GM18498 (cell line): ENCODE data around the gene USP2.
"Not testable (repeated sequence)": the region's sequence is repeated elsewhere in the genome, so short reads cannot be mapped to it uniquely, and the experiment has no call there.

Source experiments
- ATAC-seq: cut with Tn5 transposase; IDR thresholded peaks from one replicate; pipeline ENCODE4 v1.9.1; 2021; ENCODE audit warnings: mild to moderate bottlenecking, moderate library complexity; ENCODE audit not compliant: unreplicated experiment

USP2 gene

DNA sequence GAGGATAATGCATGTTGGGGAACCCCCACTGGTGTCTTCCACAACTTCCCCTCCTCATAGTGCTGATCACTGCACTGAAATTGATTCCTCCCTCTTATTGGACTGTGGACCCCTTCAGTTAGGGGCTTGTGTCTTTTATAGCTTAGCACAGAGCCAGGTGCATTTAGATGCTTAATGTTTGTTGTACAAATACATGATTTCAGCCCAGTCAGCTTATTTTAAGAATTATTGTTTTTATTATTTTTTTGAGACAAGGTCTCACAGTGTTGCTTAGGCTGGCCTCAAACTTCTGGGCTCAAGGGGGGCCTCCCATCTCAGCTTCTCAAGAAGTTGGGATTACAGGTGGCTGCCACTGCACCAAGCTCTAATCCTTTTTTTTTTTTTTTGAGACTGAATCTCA is 33.2 kb upstream of the USP2 start:
- no peak for ATAC-seq

DNA sequence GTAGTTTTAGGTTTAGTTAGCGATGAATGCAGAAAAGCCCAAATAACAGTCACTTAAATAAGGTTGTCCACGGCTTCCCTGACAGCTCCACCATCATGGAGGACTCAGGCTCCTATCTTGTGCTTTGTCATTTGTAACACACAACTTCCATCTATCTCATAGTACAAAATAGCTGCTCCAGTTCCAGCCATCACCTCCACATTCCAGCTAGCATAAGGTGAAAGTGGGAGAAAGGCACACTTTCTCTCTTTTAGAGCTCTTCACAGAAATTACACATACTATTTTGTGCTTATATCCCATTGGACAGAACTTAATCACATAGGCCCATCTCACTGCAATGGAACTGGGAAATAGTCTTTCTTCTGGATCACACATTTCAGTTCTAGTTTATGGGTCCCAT is 32.8 kb upstream of the USP2 start:
- no peak for ATAC-seq

- no peak for ATAC-seq
Measured at GRCh38 chr11:119412072-119412471, 30.6 kb upstream of the USP2 start.

- ATAC-seq, result no peak
Measured at GRCh38 chr11:119410501-119410900, 29.0 kb upstream of the USP2 start.

DNA sequence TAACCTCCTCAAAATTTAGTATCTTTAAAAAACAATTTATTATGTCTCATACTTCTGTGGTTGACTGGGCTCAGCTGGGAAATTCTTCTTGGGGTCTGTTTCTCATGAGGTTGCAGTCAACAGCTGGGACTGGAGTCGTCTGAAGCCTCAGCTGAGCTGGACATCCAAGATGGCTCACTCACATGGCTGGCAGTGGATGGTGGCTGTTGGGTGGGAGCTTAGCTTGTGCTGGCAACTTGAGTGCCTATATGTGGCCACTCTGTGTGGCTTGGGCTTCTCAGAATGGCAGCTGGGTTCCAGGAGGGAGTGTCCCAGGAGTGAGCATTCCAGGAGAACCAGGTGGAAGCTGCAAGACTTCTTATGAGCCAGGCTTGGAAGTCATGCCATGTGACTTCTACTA is 28.2 kb upstream of the USP2 start:
- no peak for ATAC-seq

GRCh38 chr11:119406005-119406404 is 24.5 kb upstream of the USP2 start:
- ATAC-seq, result no peak

GRCh38 chr11:119405448-119405847 is 24.0 kb upstream of the USP2 start:
- ATAC-seq, result not testable (repeated sequence)

DNA sequence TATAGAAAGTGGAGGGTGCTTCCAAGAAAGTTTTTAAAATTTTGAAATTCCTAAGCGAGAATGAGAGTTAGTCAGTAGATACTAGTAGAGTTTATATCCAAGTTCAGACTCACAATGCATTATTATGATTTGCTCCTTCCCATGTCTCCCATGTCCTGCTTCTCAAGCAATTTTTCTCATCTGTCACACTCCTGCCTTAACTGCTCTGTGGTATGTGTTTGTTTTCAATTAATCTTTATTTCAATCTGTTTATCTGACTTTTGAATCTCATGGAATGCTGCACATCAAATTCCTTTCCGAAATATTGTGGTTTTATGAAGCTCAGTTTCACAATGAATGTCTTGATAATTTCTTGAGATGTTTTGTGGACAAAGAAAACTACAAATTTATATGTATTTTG is 23.4 kb upstream of the USP2 start:
- ATAC-seq, result no peak

DNA sequence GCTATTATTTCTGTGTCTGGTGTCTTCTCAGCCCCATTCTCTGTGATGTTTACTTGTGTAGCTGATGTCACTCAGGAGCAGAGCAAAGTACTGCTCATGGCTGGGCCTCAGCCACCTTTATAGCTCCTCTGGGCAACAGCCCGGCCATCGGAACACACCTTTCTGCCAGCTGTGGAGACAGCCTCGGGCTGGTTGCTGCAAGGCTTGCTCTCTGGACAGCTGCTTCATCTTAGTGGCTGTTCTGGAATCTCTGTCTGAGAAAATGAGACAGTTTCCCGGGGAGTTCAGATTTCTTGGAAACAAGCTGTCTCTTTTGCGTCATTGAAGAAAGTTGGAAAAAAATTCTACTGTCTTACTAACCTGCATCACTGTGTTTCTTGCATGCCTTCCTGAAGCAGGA is 21.5 kb upstream of the USP2 start:
- ATAC-seq, result no peak

DNA sequence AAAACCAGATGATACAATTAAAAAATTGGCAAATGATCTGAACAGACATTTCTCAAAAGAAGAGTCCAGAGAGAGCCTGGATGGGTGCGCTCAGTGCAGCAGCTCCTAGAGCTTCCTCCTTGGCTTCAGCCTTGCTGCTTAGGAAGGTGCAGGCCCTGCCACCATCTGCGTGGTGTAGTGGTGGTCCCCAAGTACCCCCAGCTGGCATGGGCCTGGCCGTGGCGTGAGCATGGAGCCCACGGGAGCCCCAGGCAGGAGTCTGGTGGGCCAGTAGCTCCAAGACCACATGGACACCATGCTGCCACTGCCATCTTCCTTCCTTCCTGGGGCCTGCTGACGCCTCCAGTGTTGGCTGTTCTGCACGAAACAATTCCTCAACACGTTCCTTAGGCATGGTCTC is 21.0 kb upstream of the USP2 start:
- ATAC-seq, result no peak

- no peak for ATAC-seq
Measured at GRCh38 chr11:119400860-119401259, 19.4 kb upstream of the USP2 start.

- no peak for ATAC-seq
Measured at GRCh38 chr11:119397740-119398139, 16.2 kb upstream of the USP2 start.

DNA sequence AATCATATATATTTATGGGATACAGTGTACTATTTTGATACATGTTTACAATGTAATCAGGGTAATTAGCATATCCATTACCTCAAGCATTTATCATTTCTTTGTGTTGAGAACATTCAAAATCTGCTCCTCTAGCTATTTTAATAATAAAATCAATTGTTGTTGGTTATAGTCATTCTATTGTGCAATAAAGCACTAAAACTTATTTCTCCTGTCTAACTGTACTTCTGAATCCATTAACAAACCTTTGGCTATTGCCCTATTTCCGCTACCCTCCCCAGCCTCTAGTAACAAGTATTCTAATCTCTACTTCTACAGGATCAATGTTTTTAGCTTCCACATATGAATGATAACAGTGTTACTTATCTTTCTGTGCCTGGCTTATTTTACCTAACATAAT is 15.3 kb upstream of the USP2 start:
- ATAC-seq, result no peak

DNA sequence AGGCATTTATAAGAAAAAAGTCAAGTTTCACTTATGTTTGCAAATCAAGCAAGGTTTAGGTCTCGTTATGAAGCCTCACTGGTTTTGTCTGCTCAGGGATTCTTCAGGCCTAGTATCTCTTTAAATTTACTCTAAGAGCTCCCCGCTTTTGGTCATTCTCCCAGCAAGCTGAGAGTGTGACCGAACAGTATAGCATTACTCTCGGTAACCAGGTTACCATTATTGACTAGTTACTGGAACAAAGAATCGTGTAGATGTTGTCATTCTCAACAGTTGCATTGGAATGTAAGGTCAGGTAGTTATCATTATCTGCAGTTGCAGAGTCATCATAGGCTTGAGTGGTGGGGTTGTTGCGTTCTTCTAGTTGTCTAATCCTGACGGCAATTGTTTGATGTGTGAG is 9.8 kb upstream of the USP2 start:
- no peak for ATAC-seq

GRCh38 chr11:119389611-119390254 is 8.2 kb upstream of the USP2 start:
- ATAC-seq, result no peak

DNA sequence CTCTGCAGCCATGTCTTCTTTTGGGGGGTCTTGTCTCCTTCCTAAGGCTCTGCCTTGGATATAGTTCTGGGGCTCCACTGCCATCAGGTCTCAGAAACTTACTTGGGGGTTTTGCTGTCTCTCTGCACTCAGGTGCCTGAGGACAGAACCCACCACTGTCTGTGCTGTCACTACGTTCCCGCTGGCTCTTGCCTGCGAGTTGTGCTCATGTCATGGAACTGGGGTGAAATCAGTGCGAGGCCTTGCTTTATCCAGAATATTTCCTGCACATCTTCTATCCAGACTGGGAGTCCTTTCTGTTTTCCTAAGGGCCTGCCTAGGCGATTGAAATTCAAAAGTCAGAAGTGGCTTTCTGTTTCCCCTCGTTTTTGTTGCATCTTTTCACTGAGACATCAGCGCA is 6.6 kb upstream of the USP2 start:
- ATAC-seq, result no peak

DNA sequence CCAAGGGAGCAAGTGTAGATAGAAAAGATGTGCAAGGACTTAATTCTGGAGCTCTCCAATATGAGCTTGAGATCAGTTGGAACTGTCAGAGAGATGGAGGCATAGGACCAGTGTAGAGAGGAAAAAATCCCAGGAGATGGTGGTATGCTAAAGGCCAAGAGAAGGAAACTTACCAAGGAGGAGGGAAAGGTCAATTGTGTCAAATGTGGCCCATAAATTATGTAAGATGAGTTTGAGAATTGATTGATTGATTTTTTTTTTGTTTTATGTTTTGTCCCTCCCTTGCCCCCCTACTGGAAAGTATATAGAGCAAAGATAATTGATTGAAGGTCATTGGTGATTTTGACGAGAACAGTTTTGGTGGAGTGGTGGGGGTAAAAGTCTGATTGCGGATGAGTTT is 2.8 kb upstream of the USP2 start:
- no peak for ATAC-seq

DNA sequence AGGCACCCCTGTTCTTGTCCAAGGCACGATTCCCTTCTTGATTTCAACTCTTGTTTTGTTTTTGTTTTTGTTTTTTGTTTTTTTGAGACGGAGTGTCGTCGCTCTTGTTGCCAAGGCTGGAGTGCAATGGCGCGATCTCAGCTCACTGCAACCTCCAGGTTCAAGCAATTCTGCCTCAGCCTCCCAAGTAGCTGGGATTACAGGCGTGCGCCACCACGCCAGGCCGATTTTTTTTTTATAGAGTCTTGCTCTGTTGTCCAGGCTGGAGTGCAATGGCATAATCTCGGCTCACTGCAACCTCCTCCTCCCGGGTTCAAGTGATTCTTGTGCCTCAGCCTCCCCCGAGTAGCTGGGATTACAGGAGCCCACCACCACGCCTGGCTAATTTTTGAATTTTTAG is 1.0 kb upstream of the USP2 start:
- ATAC-seq, result not testable (repeated sequence)

- ATAC-seq, result no peak
Measured at GRCh38 chr11:119382101-119382500, 611 bp upstream of the USP2 start.

GRCh38 chr11:119380827-119381180 is 686 bp downstream of the USP2 start:
- no peak for ATAC-seq

- ATAC-seq, result no peak
Measured at GRCh38 chr11:119380160-119380826, 1.2 kb downstream of the USP2 start.

- ATAC-seq, result no peak
Measured at GRCh38 chr11:119378851-119379465, 2.5 kb downstream of the USP2 start.
